Measurements from ENCODE around the gene ALDH1A2. TPM values are rescaled to one million over a fixed set of nuclear protein-coding genes. Genes with fewer than 3 reads are reported as not detected.

ALDH1A2 gene
- total and polyA plus RNA-seq, 12 donors: 1.8 to 277 (median 8.3) TPM

GRCh38 chr15:58016581-58017175 lies 48.8 kb downstream of the ALDH1A2 start:
- intact Hi-C loops (cut with DNase I): no loop called here
- 55 to 59% (median 57%) methylated on average over 2 of the region's 2 CpGs for WGBS, 4 donors

GRCh38 chr15:58015565-58015964 lies 49.9 kb downstream of the ALDH1A2 start:
- H3K4me1 ChIP-seq (replicated peaks in 1 of 2): no peaks in the 10 kb centered on the region
- no peak overlapping the region for H3K27ac ChIP-seq
- H3K9me3 ChIP-seq (replicated peaks in 1 of 3): no peaks in the 10 kb centered on the region
- intact Hi-C loops (cut with DNase I): no loop called here
- DNase-seq: no peak
- TF ChIP-seq, protein P1, sequence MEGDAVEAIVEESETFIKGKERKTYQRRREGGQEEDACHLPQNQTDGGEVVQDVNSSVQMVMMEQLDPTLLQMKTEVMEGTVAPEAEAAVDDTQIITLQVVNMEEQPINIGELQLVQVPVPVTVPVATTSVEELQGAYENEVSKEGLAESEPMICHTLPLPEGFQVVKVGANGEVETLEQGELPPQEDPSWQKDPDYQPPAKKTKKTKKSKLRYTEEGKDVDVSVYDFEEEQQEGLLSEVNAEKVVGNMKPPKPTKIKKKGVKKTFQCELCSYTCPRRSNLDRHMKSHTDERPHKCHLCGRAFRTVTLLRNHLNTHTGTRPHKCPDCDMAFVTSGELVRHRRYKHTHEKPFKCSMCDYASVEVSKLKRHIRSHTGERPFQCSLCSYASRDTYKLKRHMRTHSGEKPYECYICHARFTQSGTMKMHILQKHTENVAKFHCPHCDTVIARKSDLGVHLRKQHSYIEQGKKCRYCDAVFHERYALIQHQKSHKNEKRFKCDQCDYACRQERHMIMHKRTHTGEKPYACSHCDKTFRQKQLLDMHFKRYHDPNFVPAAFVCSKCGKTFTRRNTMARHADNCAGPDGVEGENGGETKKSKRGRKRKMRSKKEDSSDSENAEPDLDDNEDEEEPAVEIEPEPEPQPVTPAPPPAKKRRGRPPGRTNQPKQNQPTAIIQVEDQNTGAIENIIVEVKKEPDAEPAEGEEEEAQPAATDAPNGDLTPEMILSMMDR (IDR thresholded peaks at IDR 0.05): no peak
- TF ChIP-seq POLR2A (IDR thresholded peaks at IDR 0.05): no peak
- no peak overlapping the region for H3K4me3 ChIP-seq
- H3K36me3 ChIP-seq (replicated peaks in 1 of 2): no peaks in the 10 kb centered on the region
- H3K27me3 ChIP-seq: no peaks in the 10 kb centered on the region
- WGBS, 4 donors: 81 to 86% (median 84%) methylated on average over 1 of the region's 1 CpG

More at GRCh38 chr15:58016581-58017175, 48.8 kb downstream of the ALDH1A2 start:
- DNase-seq: no peak
- no peak overlapping the region for H3K4me3 ChIP-seq
- no peak overlapping the region for H3K27ac ChIP-seq
- no peaks in the 10 kb centered on the region for H3K27me3 ChIP-seq
- H3K9me3 ChIP-seq (replicated peaks in 1 of 3): no peaks in the 10 kb centered on the region
- no peaks in the 10 kb centered on the region for H3K36me3 ChIP-seq (replicated peaks in 1 of 2)
- TF ChIP-seq, protein P1 (IDR thresholded peaks at IDR 0.05): no peak
- TF ChIP-seq POLR2A (IDR thresholded peaks at IDR 0.05): no peak
- H3K4me1 ChIP-seq (replicated peaks in 1 of 2): no peaks in the 10 kb centered on the region

GRCh38 chr15:58014470-58014869 lies 51.0 kb downstream of the ALDH1A2 start:
- intact Hi-C loops (cut with DNase I): no loop called here
- Histone ChIP-seq H3K4me1 (replicated peaks in 1 of 2) (no peaks in the 10 kb centered on the region), H3K9me3 (replicated peaks in 1 of 3) (no peaks in the 10 kb centered on the region), H3K36me3 (replicated peaks in 1 of 2) (no peaks in the 10 kb centered on the region), H3K27me3 (no peaks in the 10 kb centered on the region), H3K27ac (no peak overlapping the region), H3K4me3 (no peak overlapping the region)
- no peak for DNase-seq
- WGBS, 4 donors: 92 to 100% (median 94%) methylated on average over 1 of the region's 1 CpG
- TF ChIP-seq POLR2A (IDR thresholded peaks at IDR 0.05): no peak
- TF ChIP-seq, protein P1 (IDR thresholded peaks at IDR 0.05): no peak

DNA sequence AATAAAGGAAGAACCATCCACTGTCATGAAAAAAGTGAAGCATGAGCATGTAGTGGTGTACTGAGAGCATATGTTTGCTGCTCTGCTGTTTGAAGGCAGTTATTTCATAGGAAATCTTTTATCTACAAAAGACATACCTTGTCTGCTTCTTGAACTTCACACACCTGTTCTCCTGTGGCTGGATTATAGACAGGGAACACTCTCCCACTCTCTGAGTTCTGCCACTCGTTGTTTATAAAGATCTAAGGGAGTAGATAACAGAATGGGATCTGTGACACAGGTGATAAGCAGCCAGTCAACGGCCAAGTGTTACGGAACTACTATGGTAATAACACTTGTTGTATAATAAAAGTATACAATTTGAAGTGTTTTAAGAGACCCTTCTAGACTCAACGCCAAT lies 51.5 kb downstream of the ALDH1A2 start:
- intact Hi-C loops (cut with DNase I): no loop called here
- Histone ChIP-seq H3K36me3 (replicated peaks in 1 of 2) (no peaks in the 10 kb centered on the region), H3K4me3 (no peak overlapping the region), H3K4me1 (replicated peaks in 1 of 2) (no peaks in the 10 kb centered on the region), H3K27ac (no peak overlapping the region), H3K9me3 (replicated peaks in 1 of 3) (no peaks in the 10 kb centered on the region), H3K27me3 (no peaks in the 10 kb centered on the region)
- no peak for DNase-seq
- TF ChIP-seq, protein P1 (IDR thresholded peaks at IDR 0.05): no peak
- TF ChIP-seq POLR2A (IDR thresholded peaks at IDR 0.05): no peak
- WGBS, 4 donors: 65 to 74% (median 73%) methylated on average over 4 of the region's 4 CpGs

Data from adrenal gland (tissue), 12 donors.